ENCODE results near the gene DCK. TPM values are rescaled to one million over a fixed set of nuclear protein-coding genes. Genes with fewer than 3 reads are reported as not detected.

The DCK gene
- total and polyA plus RNA-seq, 2 of the 4 experiments (the other 2 are of a cell fraction): 7.0 to 8.9 TPM

GRCh38 chr4:70979445-70980008 lies 13.9 kb upstream of the DCK start:
- no peak overlapping the region for H4K91ac ChIP-seq (ENCODE audit: insufficient read depth, low read depth, low read length)
- no peak overlapping the region for H2BK15ac ChIP-seq (ENCODE audit: low read depth, low read length)
- peaks cover 4 to 5% of the 10 kb centered on the region in 2 experiments; a peak in 3 of 4 replicates for H3K79me1 ChIP-seq (ENCODE audit: low read depth in 1 of 2, low read length in 2 of 2)
- H2BK20ac ChIP-seq (ENCODE audit: low read depth, low read length): no peak overlapping the region
- no TSS peak for BruUV-seq (replicated peaks)
- no peak overlapping the region for H2AFZ ChIP-seq (replicated peaks; ENCODE audit: low read length, poor library complexity)
- dilution Hi-C loops (cut with HindIII; ENCODE audit: low sequenced_read_pairs, unreplicated experiment) (no loop called here), in situ Hi-C loops (cut with MboI; ENCODE audit: low sequenced_read_pairs) (no loop called here), intact Hi-C loops (cut with micrococcal nuclease) (no loop called here)
- H2AK5ac ChIP-seq (ENCODE audit: low read depth, low read length): no peak overlapping the region
- no peak overlapping the region for H3K4me3 ChIP-seq (ENCODE audit: insufficient read depth, low read depth, low read length)
- no peak overlapping the region for H2BK120ac ChIP-seq (ENCODE audit: low read depth, low read length)
- no peak overlapping the region for H3K4me2 ChIP-seq (ENCODE audit: low read depth, low read length)
- H4K5ac ChIP-seq (ENCODE audit: low read depth, low read length): no peak overlapping the region
- H3K9me1 ChIP-seq (ENCODE audit: insufficient read depth, low read length): no peaks in the 10 kb centered on the region; the same call in 1 of the 2 replicates
- ChIA-PET POLR2A (ENCODE audit: unreplicated experiment) (no interaction called here), CTCF (no interaction called here)
- no peaks in the 10 kb centered on the region for H3K9me3 ChIP-seq (ENCODE audit: control insufficient read depth, insufficient read depth, low read length)
- H2AK9ac ChIP-seq (replicated peaks; ENCODE audit: low read depth, low read length, poor library complexity): no peak overlapping the region
- H3K4me1 ChIP-seq (ENCODE audit: control insufficient read depth, insufficient read depth, low read length): no peaks in the 10 kb centered on the region
- WGBS, 2 experiments (ENCODE audit: extremely low coverage in 2 of 2, insufficient read length in 1 of 2): no CpG with 5 or more reads among the region's 1 CpG
- H3K18ac ChIP-seq (ENCODE audit: low read depth, low read length): no peak overlapping the region
- no peak overlapping the region for H2BK5ac ChIP-seq (ENCODE audit: low read depth, low read length, poor library complexity, severe bottlenecking)
- no peak overlapping the region for H3K56ac ChIP-seq (ENCODE audit: extremely low read depth, insufficient read depth, low read length)
- H3K23ac ChIP-seq (ENCODE audit: low read depth, low read length): no peak overlapping the region
- no peak for DNase-seq
- H3K27me3 ChIP-seq (ENCODE audit: control insufficient read depth, insufficient read depth, low read length): no peaks in the 10 kb centered on the region
- H4K20me1 ChIP-seq (ENCODE audit: insufficient read depth, low read length): no peaks in the 10 kb centered on the region
- peaks cover 5% of the 10 kb centered on the region; the same call in 1 of the 2 replicates for H3K36me3 ChIP-seq (ENCODE audit: control insufficient read depth, insufficient read depth, low read length)
- H3K14ac ChIP-seq (replicated peaks; ENCODE audit: low read depth, low read length): no peak overlapping the region
- H3K27ac ChIP-seq (ENCODE audit: insufficient read depth, low read length): no peak overlapping the region
- no peak for ATAC-seq (ENCODE audit: low read depth)
- no peak overlapping the region for H3K9ac ChIP-seq (ENCODE audit: low read depth, low read length)
- H3K4ac ChIP-seq (ENCODE audit: low read depth, low read length): no peak overlapping the region
- no peak for TF ChIP-seq MXI1 (IDR thresholded peaks at IDR 0.05; ENCODE audit: borderline replicate concordance, low read depth, low read length)
- TF ChIP-seq MAZ (IDR thresholded peaks at IDR 0.05; ENCODE audit: borderline replicate concordance, low read depth, low read length): no peak
- no peak for TF ChIP-seq RAD21 (IDR thresholded peaks at IDR 0.05; ENCODE audit: low read length)
- TF ChIP-seq, protein P1, sequence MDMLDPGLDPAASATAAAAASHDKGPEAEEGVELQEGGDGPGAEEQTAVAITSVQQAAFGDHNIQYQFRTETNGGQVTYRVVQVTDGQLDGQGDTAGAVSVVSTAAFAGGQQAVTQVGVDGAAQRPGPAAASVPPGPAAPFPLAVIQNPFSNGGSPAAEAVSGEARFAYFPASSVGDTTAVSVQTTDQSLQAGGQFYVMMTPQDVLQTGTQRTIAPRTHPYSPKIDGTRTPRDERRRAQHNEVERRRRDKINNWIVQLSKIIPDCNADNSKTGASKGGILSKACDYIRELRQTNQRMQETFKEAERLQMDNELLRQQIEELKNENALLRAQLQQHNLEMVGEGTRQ (IDR thresholded peaks at IDR 0.05; ENCODE audit: low read depth, low read length): no peak
- TF ChIP-seq RCOR1 (IDR thresholded peaks at IDR 0.05; ENCODE audit: insufficient replicate concordance, low read length): no peak
- TF ChIP-seq, protein P2, sequence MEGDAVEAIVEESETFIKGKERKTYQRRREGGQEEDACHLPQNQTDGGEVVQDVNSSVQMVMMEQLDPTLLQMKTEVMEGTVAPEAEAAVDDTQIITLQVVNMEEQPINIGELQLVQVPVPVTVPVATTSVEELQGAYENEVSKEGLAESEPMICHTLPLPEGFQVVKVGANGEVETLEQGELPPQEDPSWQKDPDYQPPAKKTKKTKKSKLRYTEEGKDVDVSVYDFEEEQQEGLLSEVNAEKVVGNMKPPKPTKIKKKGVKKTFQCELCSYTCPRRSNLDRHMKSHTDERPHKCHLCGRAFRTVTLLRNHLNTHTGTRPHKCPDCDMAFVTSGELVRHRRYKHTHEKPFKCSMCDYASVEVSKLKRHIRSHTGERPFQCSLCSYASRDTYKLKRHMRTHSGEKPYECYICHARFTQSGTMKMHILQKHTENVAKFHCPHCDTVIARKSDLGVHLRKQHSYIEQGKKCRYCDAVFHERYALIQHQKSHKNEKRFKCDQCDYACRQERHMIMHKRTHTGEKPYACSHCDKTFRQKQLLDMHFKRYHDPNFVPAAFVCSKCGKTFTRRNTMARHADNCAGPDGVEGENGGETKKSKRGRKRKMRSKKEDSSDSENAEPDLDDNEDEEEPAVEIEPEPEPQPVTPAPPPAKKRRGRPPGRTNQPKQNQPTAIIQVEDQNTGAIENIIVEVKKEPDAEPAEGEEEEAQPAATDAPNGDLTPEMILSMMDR (conservative IDR thresholded peaks at IDR 0.05; ENCODE audit: low read depth, low read length): no peak
- no peak for TF ChIP-seq ELK1 (IDR thresholded peaks at IDR 0.05; ENCODE audit: borderline replicate concordance, low read depth, low read length)
- TF ChIP-seq CEBPB (IDR thresholded peaks at IDR 0.05; ENCODE audit: low read depth, low read length): no peak
- TF ChIP-seq MAFK (IDR thresholded peaks at IDR 0.05; ENCODE audit: low read depth, low read length): no peak
- TF ChIP-seq CHD1 (IDR thresholded peaks at IDR 0.05; ENCODE audit: low read depth, low read length): no peak
- TF ChIP-seq RFX5 (IDR thresholded peaks at IDR 0.05; ENCODE audit: low read depth, low read length): no peak
- TF ChIP-seq POLR2A (IDR thresholded peaks at IDR 0.05; ENCODE audit: low read depth, low read length): no peak
- no peak for TF ChIP-seq FOS (IDR thresholded peaks at IDR 0.05; ENCODE audit: low read depth, low read length)
- no peak for TF ChIP-seq BHLHE40 (IDR thresholded peaks at IDR 0.05; ENCODE audit: low read depth, low read length)
- no peak for TF ChIP-seq SMC3 (IDR thresholded peaks at IDR 0.05; ENCODE audit: low read depth, low read length)
- no peak for TF ChIP-seq NFE2L2 (IDR thresholded peaks at IDR 0.05; ENCODE audit: low read depth, low read length)
- no peak overlapping the region for H4K8ac ChIP-seq (ENCODE audit: low read depth in 2 of 2, low read length in 2 of 2)
